ENCODE results near the gene LPIN3.
A peak's percentile ranks its signal among the peaks of the same experiment; 100 is the strongest.

LPIN3 gene

GRCh38 chr20:41320976-41321375 is 19.6 kb upstream of the LPIN3 start:
- no peak for DNase-seq

- DNase-seq = no peak
These were observed 13.4 kb upstream of the LPIN3 start for GRCh38 chr20:41327178-41327577.

GRCh38 chr20:41329435-41330342 is 10.9 kb upstream of the LPIN3 start:
- no peak for DNase-seq

- DNase-seq = no peak
These were observed 10.3 kb upstream of the LPIN3 start for GRCh38 chr20:41330343-41330720.

- no peak for DNase-seq
These were observed 9.7 kb upstream of the LPIN3 start for GRCh38 chr20:41330941-41331340.

- no peak for DNase-seq
These were observed 8.9 kb upstream of the LPIN3 start for GRCh38 chr20:41331731-41332130.

- no peak for DNase-seq
These were observed 6.6 kb upstream of the LPIN3 start for GRCh38 chr20:41334036-41334435.

GRCh38 chr20:41334443-41335421 is 5.9 kb upstream of the LPIN3 start:
- DNase-seq = no peak

GRCh38 chr20:41335591-41335990 is 5.0 kb upstream of the LPIN3 start:
- no peak for DNase-seq

GRCh38 chr20:41336711-41337492 is 3.7 kb upstream of the LPIN3 start:
- DNase-seq = no peak

- peak; percentile 68 for DNase-seq
These were observed 679 bp upstream of the LPIN3 start for GRCh38 chr20:41339957-41340326.

- no peak for DNase-seq
These were observed 2.1 kb downstream of the LPIN3 start for GRCh38 chr20:41342474-41343464.

- no peak for DNase-seq
These were observed 3.9 kb downstream of the LPIN3 start for GRCh38 chr20:41344477-41344876.

- no peak for DNase-seq
These were observed 4.5 kb downstream of the LPIN3 start for GRCh38 chr20:41344938-41345728.

- DNase-seq = no peak
These were observed 5.1 kb downstream of the LPIN3 start for GRCh38 chr20:41345729-41346067.

- DNase-seq = no peak
These were observed 7.2 kb downstream of the LPIN3 start for GRCh38 chr20:41347523-41348429.

- DNase-seq = no peak
These were observed 8.0 kb downstream of the LPIN3 start for GRCh38 chr20:41348430-41349172.

- no peak for DNase-seq
These were observed 8.6 kb downstream of the LPIN3 start for GRCh38 chr20:41349266-41349665.

- no peak for DNase-seq
These were observed 9.3 kb downstream of the LPIN3 start for GRCh38 chr20:41349943-41350342.
